Karpas-422 (cell line): ENCODE results near the gene RCOR1. TPM values are rescaled to one million over a fixed set of nuclear protein-coding genes. Genes with fewer than 3 reads are reported as not detected.

Source experiments
- DNase-seq: peaks from one replicate; pipeline ENCODE4 v3.0.0-alpha.2; 2015
- H2AFZ ChIP-seq: fragments of 200-600 bp; sonication (generic); 2 replicates; pipeline ENCODE4 v1.6.1; 2014; ENCODE audit warnings: antibody characterized with exemption, low read length, mixed read lengths
- H3K27ac ChIP-seq: fragments of 200-600 bp; sonication (generic); 2 replicates; pipeline ENCODE4 v1.5.1; 2014; ENCODE audit warnings: mild to moderate bottlenecking, low read length, moderate library complexity
- H3K27me3 ChIP-seq: fragments of 200-600 bp; sonication (generic); 2 replicates; pipeline ENCODE4 v1.6.1; 2014; ENCODE audit warnings: low read length, mixed read lengths
- H3K36me3 ChIP-seq: fragments of 200-600 bp; sonication (generic); 2 replicates; pipeline ENCODE4 v1.6.1; 2014; ENCODE audit warnings: low read length, mixed read lengths; ENCODE audit not compliant: insufficient read depth
- H3K4me1 ChIP-seq: fragments of 200-600 bp; sonication (generic); 2 replicates; pipeline ENCODE4 v1.6.1; 2014; ENCODE audit warnings: mild to moderate bottlenecking, low read length, mixed read lengths
- H3K4me2 ChIP-seq: fragments of 200-600 bp; sonication (generic); 2 replicates; pipeline ENCODE4 v1.6.1; 2014; ENCODE audit warnings: low read length, low read depth, mild to moderate bottlenecking; ENCODE audit not compliant: poor library complexity, severe bottlenecking
- H3K4me3 ChIP-seq: fragments of 200-600 bp; sonication (generic); 2 replicates; pipeline ENCODE4 v1.5.1; 2014; ENCODE audit warnings: mild to moderate bottlenecking, antibody characterized with exemption, low read length, mixed read lengths
- H3K79me2 ChIP-seq: fragments of 200-600 bp; sonication (generic); 2 replicates; pipeline ENCODE4 v1.6.1; 2014; ENCODE audit warnings: mild to moderate bottlenecking, low read length, mixed read lengths
- H3K9ac ChIP-seq: fragments of 200-600 bp; sonication (generic); 2 replicates; pipeline ENCODE4 v1.6.0; 2014; ENCODE audit warnings: low read length
- H3K9me2 ChIP-seq: fragments of 200-600 bp; sonication (generic), shearing (Covaris generic); replicated peaks from 2 replicates; pipeline ENCODE4 v1.6.0; 2014; ENCODE audit warnings: mild to moderate bottlenecking, low read length, moderate library complexity; ENCODE audit not compliant: insufficient read depth
- H3K9me3 ChIP-seq: fragments of 300-700, 200-600 bp; sonication (generic); 2 replicates; pipeline ENCODE4 v1.6.1; 2014; ENCODE audit warnings: low read length, mixed read lengths
- H4K20me1 ChIP-seq: fragments of 200-600 bp; sonication (generic); 2 replicates; pipeline ENCODE4 v1.6.1; 2014; ENCODE audit warnings: mild to moderate bottlenecking, antibody characterized with exemption, low read length, low read depth; ENCODE audit not compliant: insufficient read depth
- total RNA-seq: library from RNA; depleted of rRNA; stranded (reverse); fragments of >200 nt; shearing (Covaris generic); gene quantifications from 2 replicates; pipeline ENCODE4 v1.2.3, GENCODE V29; 2014; ENCODE audit warnings: low replicate concordance

RCOR1 gene
- total RNA-seq, 1 experiment from 2014 or later: 46.9 TPM

DNA sequence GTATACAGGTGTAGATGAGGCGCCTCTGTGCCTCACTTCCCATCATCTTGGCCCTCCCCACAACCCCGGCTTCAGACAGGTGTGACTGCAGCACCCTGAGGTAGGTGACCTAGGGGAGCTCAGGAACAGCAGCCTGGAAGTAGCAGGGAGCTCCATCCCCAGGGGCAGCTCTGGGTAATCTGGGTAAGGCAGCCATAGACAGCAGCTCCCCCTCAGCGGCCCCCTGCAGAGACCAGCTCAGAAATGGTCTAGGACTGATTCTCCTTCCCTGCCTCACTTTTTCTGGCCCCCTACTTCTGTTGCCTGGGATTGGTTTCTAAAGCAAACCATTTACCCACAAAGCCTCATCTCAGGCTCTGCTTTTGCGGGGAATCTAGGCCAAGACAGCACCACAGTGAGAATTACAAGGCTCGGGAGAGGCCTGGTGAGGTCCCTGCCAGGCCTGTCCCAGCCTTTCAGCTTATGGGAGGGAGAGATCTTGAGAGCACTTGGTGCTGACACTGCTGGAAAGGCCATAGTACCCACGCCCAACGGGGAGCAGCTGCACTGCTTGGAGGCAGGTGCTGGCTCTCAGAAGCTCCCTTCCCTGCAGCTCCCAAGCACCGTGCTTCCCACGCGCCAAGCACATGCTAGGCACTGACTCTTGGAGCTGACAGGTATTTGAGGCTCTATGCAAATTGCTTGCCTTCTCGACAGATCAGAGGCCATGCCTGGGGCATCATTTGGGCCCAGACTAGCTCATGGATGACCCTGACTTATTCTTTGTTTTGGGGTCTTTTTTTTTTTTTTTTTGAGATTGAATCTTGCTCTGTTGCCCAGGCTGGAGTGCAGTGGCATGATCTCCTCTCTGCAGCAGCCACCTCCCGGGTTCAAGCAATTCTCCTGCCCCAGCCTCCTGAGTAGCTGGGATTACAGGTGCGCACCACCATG is 139.7 kb downstream of the RCOR1 start:
- Histone ChIP-seq H3K79me2 (0 out of 2 replicates have a peak, but pooled peaks cover 2% of the 10 kb centered on the region), H3K4me2 (no peak overlapping the region), H3K27ac (no peak overlapping the region), H3K9me3 (no peaks in the 10 kb centered on the region), H2AFZ (no peak overlapping the region), H3K9ac (no peak overlapping the region), H3K36me3 (peaks cover 23% of the 10 kb centered on the region), H3K9me2 (no peaks in the 10 kb centered on the region), H3K27me3 (no peaks in the 10 kb centered on the region), H3K4me3 (no peak overlapping the region), H3K4me1 (no peaks in the 10 kb centered on the region), H4K20me1 (no peaks in the 10 kb centered on the region)
- no peak for DNase-seq

DNA sequence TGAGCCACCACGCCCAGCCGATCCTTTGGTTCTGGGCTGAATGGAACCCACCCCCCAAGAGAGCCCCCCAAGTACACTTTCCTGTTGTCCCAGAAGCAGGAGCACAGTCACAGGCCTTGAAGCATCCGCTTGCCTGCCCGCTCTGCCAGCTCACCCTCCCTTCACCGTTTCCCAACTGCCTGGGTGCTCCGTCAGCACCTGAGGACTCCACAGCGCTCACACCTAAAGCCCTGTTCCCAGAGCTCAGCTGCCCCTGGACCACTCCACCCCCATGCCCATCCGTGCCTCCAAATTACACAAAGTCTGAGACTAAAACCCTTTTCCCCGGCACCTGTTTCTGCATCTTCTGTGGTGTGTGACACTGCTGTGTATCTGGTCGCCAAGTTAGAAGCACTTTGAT is 140.5 kb downstream of the RCOR1 start:
- Histone ChIP-seq H4K20me1 (no peaks in the 10 kb centered on the region), H3K27me3 (no peaks in the 10 kb centered on the region), H3K36me3 (peaks cover 16% of the 10 kb centered on the region; the same call in 1 of the 2 replicates), H3K27ac (no peak overlapping the region), H3K4me1 (no peaks in the 10 kb centered on the region), H3K4me3 (no peak overlapping the region), H3K79me2 (0 out of 2 replicates have a peak, but pooled peaks cover 2% of the 10 kb centered on the region), H3K9me2 (no peaks in the 10 kb centered on the region), H3K4me2 (no peak overlapping the region), H2AFZ (no peak overlapping the region), H3K9ac (no peak overlapping the region), H3K9me3 (no peaks in the 10 kb centered on the region)
- no peak for DNase-seq

- Histone ChIP-seq H3K36me3 (peaks cover 19% of the 10 kb centered on the region; the same call in 1 of the 2 replicates), H3K4me1 (no peaks in the 10 kb centered on the region), H2AFZ (no peak overlapping the region), H3K27ac (no peak overlapping the region), H3K9ac (no peak overlapping the region), H3K79me2 (0 out of 2 replicates have a peak, but pooled peaks cover 2% of the 10 kb centered on the region), H3K4me3 (no peak overlapping the region), H3K4me2 (no peak overlapping the region), H4K20me1 (no peaks in the 10 kb centered on the region), H3K27me3 (no peaks in the 10 kb centered on the region), H3K9me2 (no peaks in the 10 kb centered on the region), H3K9me3 (no peaks in the 10 kb centered on the region)
- no peak for DNase-seq
Measured at GRCh38 chr14:102733326-102733725, 140.9 kb downstream of the RCOR1 start.

- H3K4me2 ChIP-seq: no peak overlapping the region
- no peaks in the 10 kb centered on the region for H3K27me3 ChIP-seq
- H3K4me1 ChIP-seq: no peaks in the 10 kb centered on the region
- DNase-seq: no peak
- 0 out of 2 replicates have a peak, but pooled peaks cover 2% of the 10 kb centered on the region for H3K79me2 ChIP-seq
- peaks cover 13% of the 10 kb centered on the region for H3K36me3 ChIP-seq
- no peak overlapping the region for H3K9ac ChIP-seq
- no peaks in the 10 kb centered on the region for H3K9me2 ChIP-seq
- H3K27ac ChIP-seq: no peak overlapping the region
- no peak overlapping the region for H2AFZ ChIP-seq
- no peaks in the 10 kb centered on the region for H3K9me3 ChIP-seq
- no peaks in the 10 kb centered on the region for H4K20me1 ChIP-seq
- H3K4me3 ChIP-seq: no peak overlapping the region
Measured at GRCh38 chr14:102734436-102734835, 142.0 kb downstream of the RCOR1 start.

DNA sequence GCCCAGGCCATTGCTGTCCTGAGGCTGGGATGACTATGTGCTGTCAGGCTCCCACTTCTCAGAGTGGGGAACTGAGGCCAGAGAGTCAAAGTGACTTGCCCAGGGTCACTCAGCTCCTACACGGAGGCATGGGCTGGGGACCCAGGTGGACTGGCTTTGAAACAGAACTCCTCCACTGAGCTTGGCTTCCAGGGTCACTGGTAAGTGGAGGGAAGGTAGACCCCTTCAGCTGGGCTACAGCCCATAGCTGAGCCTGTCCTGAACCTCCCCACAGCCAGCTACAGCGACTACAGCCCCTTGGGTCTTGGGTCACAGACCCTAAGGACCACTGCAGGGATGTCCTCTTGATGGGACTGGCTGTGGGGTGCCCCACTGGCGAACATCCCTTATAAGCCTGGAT is 144.5 kb downstream of the RCOR1 start:
- H3K27me3 ChIP-seq: no peaks in the 10 kb centered on the region
- peaks cover 6% of the 10 kb centered on the region; the same call in 1 of the 2 replicates for H3K9me3 ChIP-seq
- H3K27ac ChIP-seq: no peak overlapping the region
- H3K4me1 ChIP-seq: no peaks in the 10 kb centered on the region
- no peak for DNase-seq
- H3K36me3 ChIP-seq: peaks cover 18% of the 10 kb centered on the region; the same call in 1 of the 2 replicates
- H3K4me2 ChIP-seq: no peak overlapping the region
- no peaks in the 10 kb centered on the region for H3K9me2 ChIP-seq
- H3K4me3 ChIP-seq: no peak overlapping the region
- no peaks in the 10 kb centered on the region for H3K79me2 ChIP-seq
- no peak overlapping the region for H3K9ac ChIP-seq
- no peaks in the 10 kb centered on the region for H4K20me1 ChIP-seq
- no peak overlapping the region for H2AFZ ChIP-seq

DNA sequence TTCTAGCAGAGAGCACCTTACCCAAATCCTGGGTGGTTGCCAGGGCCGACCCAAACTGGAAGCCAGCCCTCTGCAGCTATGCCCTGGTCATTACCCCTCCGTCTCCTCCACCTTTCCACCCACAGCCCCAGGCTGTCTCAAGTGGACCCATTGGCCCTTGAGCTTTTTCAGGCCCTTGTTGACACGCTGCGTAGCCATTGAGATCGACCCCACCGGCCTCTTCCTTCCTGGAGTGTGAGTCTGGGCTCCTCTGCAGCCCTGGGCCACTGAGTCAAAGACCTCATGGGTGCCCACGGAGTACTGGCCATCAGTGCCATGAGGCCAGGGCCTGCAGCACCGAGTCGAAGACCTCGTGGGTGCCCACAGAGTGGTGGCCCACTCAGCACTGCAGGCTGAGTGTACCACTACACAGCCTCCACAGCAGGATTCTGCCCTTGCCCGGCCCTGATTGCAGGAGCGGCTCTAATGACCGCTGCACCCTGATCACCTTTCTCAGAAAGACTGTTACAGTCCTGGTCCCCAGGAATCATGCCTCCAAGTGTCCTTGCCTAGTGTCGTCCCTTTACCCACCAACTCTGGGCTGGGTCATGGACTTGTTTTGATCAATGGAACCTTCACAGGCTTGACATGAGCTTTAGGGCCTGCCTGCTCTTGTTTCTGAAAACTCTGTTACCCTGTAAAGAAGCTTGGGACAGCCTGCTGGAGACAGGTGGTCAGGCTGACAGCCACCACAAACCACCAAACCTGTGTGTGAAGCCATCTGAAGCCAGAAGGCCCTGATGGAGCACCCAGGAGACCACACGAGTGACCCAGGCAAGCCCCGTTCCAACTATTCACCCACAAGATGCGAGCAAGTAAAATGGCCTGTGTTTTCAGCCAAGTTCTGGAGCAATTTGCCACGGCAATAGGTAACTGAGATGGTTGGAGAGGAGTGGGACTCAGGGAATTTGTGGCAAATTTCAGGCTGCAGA is 145.2 kb downstream of the RCOR1 start:
- no peak overlapping the region for H2AFZ ChIP-seq
- H3K36me3 ChIP-seq: peaks cover 19% of the 10 kb centered on the region
- peaks cover 6% of the 10 kb centered on the region; the same call in 1 of the 2 replicates for H3K9me3 ChIP-seq
- no peak overlapping the region for H3K27ac ChIP-seq
- no peak overlapping the region for H3K4me2 ChIP-seq
- no peaks in the 10 kb centered on the region for H3K27me3 ChIP-seq
- H3K9me2 ChIP-seq: no peaks in the 10 kb centered on the region
- H3K4me3 ChIP-seq: no peak overlapping the region
- no peak overlapping the region for H3K9ac ChIP-seq
- no peaks in the 10 kb centered on the region for H4K20me1 ChIP-seq
- no peaks in the 10 kb centered on the region for H3K79me2 ChIP-seq
- H3K4me1 ChIP-seq: no peaks in the 10 kb centered on the region
- DNase-seq: no peak

DNA sequence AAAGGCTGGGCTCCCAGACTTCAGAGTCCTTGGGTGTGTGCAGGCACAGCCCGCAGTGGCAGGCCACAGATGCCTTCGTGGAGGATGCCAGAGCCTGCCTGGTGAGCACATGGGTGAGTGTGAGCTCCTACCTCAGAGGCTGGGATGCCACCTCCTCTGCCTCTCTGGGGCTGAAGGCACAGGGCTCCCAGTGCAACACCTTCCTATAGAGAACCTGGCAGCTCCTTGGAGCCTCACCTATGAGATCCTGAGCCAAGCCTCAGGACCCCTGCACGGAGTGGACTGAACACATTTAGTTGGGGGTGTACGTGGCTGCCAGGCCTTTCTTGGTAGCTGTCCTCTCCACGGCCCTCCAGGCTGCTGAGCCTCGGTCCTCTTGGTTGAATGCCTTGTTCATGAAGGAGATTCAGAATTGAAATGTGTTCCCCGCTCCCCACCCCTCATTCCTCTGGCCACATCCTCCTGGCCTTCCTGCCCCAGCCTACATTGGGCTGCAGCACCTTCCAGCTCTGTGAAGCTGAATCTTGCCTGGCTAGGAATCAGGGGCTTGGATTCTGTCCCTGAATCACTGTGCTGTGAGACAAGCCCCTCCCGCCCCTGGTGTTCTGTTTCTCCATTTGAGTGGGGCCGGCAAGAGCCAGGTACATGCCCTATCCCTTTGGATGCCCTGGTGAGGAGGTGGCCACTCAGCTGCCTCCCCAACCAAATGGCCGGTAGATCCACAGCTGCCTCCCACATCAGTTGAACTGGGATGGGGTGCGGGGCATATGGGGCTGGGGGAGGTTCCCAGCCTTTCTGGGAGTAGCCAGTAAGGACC is 146.1 kb downstream of the RCOR1 start:
- Histone ChIP-seq H3K79me2 (no peaks in the 10 kb centered on the region), H2AFZ (no peak overlapping the region), H3K4me2 (no peak overlapping the region), H3K9me3 (peaks cover 6% of the 10 kb centered on the region; the same call in 1 of the 2 replicates), H3K9me2 (no peaks in the 10 kb centered on the region), H3K4me1 (no peaks in the 10 kb centered on the region), H3K27ac (no peak overlapping the region), H3K27me3 (no peaks in the 10 kb centered on the region), H3K9ac (no peak overlapping the region), H4K20me1 (no peaks in the 10 kb centered on the region), H3K4me3 (no peak overlapping the region), H3K36me3 (peaks cover 28% of the 10 kb centered on the region)
- DNase-seq: no peak
